ENCODE measurements around the gene PSRC1.
A peak's percentile ranks its signal among the peaks of the same experiment; 100 is the strongest.
"Not testable (repeated sequence)": the region's sequence is repeated elsewhere in the genome, so short reads cannot be mapped to it uniquely, and the experiment has no call there.

Gene PSRC1

DNA sequence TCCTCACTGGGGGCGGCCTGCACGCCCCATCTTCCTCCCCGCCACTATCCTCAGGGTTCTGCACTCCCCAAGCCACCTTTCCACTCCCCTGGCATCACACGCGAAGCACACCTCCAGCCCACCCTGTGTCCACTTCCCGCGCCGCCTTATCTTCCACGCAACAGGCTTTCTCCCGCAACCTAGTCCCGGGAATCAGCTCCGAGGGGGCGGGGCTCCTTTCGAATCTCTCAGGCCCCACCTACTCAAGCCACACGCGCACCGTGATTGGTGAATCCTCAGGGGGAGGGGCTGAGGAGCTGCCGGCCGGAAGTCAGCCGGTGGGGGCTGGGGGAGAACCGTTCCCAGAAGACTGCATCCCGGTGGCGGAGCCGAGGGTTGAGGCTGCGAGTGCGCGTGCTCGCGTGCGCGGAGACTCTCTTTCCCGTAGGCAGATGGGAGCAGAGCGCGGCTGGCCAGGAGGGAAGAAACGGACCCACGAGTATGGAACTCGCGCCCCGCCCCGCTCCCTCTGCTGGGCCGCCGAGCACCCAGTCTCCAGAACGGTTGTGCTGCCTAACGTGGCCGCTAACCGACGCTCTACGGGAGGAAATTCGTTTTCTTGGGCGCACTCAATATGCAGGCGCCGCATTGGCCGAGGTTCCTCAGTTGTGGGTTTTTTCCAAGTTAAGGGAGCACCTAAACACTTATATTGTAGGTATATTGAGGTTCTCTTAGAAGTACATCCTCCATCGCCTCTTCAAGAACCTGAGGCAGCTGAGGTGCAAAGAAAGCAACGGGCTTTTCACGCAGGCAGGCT lies at the start of gene PSRC1:
Gene PSRC1, minus strand, starts transcription at position 194 of the 796 bp plus-strand sequence.
- peak; percentile 72 to 83 (median 75) for DNase-seq

DNA sequence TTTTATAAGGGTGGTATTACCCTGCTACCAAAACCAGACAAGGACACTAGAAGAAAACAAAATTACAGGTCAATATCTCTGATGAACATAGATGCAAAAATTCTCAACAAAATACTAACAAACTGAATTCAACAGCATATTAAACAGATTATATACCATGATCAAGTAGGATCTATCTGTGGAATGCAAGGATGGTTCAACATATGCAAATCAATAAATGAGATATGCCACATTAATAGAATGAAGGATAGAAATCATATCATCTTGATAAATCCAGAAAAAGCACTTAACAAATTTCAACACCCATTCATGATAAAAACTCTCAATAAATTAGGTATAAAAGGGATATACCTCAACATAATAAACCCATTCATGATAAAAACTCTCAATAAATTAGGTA lies 48.2 kb upstream of the PSRC1 start:
- no peak for DNase-seq

DNA sequence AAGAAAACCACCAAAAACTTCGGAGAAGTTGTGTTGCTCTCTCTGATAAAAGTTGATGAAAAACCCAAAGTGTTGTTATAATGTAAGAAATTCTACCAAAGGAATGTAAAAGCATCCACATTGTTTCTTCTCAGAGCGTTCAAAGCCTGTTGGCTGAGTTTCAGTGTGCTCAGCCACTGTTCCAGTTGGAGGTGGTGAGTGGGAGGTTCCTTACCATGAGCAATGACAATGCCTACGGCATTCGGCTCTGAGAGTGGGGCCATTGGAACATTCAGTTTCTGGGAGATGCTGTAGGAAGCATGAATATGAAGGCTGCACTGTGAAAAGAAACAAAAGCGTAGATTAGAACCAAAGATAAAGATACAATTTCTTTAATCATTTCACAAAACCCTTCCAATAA lies 44.3 kb upstream of the PSRC1 start:
- DNase-seq, result no peak

DNA sequence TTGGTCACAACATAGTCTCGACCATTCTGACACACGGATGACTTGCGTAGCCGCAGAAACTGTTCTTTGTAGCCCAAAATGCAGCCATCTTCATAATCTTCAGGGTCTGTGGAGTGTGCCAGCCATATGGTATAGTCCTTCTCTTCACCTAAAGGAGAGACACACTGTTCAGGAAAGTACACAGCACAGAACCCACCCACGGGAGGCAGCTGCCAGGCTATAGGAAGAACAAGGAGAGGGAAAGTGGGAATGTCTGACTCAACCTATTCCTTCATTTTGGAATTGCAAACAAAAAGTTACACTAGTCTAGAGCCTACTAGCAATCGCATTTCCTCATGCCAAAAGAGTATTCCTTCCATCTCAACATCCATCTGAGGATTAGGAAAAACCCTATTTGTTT lies 40.0 kb upstream of the PSRC1 start:
- no peak for DNase-seq

DNA sequence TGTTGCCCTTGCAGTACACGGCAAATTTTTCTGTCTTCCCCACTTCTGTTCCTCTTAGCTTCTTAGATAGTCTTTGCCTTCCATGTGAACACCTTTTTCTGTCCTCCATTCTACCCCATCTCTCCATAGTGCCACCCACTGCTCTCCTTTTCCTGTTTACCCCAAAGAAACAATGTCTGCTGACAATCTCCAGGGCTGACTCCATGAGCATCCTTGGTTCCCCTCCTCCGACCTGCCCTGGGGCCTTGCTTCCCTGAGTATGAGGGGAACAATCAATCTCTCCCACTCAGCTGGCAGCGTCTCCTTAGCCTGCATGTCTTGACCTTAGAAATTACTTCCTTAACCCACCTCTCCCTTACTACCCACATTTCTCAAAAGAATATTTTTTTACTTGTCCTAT lies 36.2 kb upstream of the PSRC1 start:
- no peak for DNase-seq

DNA sequence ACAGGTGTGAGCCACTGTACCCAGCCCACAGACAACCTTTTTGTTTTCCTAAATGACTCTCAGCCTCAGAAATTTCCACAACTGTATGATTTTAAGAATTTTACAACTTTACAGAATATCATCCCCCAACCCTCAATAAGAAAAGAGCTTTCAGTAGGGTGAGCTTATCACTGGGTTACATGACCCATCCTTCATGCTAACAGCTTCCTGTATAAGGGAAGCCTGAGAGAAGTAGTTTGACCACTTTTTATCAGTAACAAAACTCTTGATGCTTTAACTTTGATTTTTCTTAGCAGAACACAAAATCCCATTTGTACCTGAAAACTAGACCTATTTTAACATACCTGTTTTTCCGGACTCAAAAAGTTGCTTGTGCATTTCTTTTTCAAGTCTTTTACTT lies 33.6 kb upstream of the PSRC1 start:
- DNase-seq, result no peak

DNA sequence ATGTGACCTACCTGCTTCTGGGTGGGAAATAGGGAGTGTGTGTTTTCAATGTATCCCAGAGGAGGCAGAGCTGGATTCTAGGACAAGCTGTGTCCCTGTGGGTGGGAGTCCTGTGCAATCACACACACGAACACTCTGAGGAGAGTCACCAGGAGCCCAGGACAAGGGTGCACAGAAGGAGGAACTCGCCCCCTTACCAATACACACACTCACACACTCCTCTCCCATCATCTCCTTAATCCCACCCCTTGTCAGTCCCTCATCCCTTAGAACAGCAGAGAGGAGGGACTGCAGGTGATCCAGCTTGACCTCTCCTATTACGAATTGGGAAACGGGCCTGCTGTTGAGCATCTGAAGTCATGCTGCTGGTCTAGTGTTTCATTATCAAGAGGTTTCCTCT lies 32.3 kb upstream of the PSRC1 start:
- DNase-seq, result no peak

DNA sequence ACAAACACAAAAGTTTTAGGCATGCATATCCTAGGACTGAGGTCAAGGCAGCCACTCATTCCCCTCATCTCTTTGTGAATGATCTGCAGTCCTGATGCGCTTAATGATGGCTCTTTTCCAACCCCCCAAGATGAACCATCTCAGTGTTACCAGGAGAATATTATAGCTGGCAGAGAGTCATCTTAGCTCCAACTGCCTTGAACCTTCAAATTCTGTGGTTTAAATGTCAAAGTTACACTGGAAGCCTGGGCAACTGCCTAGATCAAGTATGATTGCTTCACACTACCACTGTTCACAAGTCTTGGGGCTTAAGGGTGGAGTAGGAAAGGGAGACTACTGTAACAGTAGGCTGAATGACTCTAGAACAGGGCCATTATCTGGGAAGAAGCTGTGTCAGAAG lies 31.9 kb upstream of the PSRC1 start:
- DNase-seq, result no peak

DNA sequence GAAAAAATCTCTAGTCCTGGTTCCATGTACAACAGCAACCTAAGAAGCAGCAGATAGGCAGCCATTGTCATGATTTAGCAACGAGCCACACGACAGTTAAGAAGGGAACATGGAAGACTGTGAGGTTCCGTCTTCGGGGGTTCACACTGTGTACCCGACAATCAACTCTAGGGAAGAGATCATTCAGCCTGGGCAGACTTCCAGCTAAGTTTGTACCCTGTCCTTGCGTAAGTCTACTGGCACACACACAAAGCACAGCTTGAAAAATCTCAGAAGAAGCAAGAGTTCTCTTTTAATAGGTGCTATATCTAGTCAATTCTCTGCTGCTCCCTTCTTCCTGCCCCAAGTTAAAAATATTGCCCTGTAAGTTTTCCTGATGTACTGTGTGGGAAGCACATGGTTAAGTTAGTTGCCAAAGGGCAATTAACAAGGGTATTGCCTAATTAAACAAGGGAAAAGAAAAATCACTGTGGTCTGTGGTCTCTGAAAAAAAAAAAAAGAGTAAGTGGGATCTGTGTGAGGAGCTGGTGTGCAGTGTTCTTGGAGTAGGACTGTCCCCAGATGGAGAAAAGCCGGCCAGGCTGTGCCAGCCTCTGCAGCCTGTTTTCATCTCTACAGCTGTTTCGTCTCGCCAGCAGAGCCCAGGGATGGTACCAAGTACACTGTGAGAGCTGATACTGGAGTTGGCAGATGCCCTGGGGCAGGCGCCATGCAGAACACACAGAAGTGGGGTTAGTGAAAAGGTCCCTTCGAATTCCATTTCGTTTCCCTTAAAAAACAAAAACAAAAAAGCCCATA lies 30.2 kb upstream of the PSRC1 start:
- DNase-seq, result no peak

DNA sequence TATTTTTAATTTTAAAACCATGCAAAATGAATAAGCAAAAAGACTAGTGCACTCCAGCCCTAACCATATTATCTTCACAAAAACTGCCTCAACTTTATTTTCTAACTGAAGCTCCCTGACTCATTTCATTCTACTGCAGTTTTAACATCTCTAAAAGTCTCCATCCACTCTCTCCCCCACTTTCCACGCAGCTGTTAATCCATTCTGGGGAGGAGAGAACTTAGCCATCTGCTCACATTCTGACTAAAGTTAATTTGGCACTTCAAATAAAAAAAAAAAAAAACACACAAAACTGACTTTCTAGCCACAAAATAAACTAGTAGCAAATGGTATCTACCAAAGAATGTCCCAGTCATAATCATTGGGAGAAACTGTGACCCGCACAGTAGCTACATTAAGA lies 29.3 kb upstream of the PSRC1 start:
- no peak for DNase-seq

DNA sequence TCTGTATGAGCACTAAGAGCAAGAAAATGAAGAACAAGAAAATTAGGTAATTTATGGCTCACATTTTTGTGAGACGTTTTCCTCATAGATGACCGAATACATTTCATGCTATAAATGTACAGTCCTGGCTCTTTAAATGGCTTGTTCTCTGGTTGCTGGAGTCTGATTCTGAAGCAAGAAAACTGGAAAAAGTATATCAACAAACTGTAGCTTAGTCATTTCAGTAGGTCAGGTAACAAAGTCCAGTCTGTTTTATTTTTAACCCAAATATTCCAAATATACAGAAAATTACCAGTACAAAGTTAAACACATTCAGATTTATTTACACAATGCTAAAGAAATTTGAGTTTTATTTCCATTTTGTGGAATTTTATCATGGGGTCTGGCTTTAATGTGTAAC lies 26.4 kb upstream of the PSRC1 start:
- DNase-seq, result no peak

DNA sequence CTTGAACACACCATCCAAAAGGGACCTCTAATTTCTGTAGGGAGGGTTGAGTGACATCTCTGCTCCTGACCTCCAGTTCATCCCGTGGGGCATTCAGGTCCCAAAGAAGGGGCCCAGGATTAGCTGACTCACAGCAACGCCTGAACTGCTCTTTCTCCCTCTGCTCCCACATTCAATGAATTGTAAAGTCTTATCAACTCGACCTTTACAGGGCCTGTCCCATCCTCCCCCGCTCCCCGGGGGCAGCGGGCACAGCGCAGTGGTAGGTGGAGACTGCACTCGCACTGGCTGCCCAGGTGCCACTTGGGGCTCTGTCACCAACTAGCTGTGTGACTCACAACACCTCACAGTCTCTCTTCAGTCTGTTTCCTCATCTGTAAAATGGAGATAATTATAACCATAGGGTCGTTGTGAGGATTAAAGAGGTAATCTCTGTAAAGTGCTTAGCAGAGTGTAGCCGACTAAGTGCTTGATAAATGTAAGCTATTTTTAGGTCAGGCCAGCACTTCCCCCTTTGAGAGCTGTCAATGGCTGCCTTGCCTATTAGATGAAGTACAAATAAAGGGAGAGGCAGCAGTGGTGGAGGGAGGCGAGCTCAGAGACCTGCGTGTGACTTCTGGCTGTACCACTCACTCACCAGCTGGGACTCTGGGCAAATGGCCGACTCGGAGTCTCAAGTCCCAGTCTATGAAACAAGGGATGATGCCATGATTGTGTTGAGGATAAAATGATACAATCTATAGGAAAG lies 24.5 kb upstream of the PSRC1 start:
- no peak for DNase-seq

DNA sequence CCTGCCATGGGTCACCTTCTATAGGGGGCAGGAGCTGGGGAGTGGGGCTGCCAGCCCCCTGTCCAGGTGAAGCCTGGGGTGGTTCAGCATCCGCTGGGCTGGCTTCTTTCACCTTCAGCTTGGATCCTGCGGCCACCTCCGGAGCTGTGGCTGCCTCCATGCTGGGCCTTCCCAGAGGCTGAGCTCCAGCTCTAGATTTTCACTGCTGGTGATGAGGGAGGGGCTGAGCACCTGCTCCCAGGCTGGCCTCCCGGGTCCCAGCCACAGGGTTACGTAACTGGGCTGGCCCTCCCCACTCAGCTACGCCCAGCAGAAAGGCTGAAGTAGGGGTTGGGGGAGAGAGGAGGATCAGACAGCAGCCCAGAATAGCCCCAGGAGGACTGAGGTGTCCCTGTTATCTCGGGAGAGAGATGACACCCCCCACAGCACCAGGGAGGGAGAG lies 23.9 kb upstream of the PSRC1 start, which contains the start of gene MYBPHL:
Gene MYBPHL, minus strand, starts transcription at position 180 of the 442 bp plus-strand sequence. Its CDS starts 20 bp downstream, at position 160.
- no peak for DNase-seq

DNA sequence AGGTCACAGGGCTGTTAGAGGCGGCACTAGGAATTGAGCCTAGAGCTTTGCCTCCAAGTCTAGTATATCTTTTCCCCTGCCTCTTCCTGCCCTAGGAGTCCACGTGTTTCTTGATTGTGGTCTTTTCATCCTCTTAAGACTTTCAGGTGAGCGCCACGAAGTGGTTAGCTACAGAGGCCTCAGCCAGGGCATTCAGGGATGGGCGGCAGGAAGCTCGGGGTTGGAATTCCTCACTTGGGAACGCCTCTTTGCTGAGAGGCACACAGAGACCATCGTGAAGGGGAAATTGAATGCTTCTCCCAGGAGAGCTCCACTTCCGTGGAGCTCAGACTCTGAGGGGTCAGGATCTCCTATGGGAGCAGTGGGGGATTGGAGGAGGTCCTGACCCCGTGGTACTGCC lies 23.0 kb upstream of the PSRC1 start:
- not testable (repeated sequence) for DNase-seq

DNA sequence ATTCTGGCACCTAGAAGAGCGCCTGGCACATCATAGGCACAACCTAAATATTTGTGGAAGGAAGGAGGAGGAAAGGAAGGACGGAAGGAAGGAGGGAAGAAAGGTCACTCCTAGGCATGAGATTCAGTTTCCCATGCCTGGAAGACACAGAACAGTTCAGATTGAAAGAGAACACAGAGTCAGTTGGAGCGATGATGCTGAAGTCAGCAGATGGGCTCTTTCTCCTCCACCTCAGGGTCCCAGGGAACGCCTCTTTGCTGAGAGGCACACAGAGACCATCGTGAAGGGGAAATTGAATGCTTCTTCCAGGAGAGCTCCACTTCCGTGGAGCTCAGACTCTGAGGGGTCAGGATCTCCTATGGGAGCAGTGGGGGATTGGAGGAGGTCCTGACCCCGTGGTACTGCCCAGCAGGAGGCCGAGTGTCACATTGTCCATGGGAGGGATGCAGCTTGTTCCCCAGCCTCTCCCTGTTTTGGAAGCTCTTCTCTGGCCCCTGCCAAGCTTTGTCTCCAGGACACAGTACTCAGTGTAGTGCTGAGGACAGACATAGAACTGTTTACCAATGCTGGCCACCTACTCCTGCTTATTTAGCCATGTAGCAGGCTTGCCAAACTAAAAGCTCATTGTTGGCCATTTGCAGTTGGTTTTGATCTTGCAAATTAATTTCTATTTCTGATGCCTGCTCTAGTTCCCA lies 21.4 kb upstream of the PSRC1 start:
- no peak for DNase-seq

DNA sequence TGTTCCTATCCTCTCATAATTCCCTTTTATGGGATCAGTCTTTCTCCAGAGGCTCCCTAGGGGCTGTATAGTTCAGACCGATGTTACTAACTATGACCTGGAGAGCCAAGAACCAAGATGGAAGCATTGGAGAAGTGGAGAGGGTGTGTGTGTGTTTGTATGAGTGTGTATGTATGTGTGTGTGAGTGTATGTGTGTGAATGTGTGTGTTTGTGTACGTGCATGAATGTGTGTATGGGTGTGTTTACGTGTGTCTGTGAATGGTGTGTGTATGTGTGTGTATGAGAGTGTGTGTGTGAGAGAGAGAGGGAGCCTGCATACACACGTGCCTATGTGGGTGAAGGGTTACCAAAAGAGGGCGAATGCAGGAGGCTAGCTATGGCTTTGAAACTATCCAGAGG lies 18.9 kb upstream of the PSRC1 start:
- no peak for DNase-seq

DNA sequence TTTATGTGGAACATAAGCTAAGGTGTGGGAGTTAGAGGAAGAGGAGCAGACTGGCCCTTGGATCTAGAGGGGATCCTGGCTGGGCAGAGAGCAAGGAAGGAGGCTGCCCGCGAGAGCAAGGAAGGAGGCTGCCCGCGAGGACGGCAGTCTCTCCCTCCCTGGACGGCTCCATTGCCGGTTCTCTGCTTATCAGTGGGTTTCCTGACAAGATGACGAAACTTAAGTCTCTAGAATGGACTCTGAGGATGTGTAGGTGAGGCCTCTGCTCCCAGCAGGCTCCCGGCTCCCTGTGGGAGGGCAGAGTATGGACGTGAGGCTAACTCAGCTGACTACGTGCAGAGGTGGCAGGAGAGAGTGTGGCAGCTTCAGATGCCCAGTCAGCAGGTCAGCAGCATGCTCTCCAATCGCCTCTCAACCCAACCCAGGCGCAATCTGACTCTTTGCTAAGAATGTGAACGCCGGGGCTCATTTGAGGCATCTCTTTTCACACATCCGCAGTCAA lies 17.8 kb upstream of the PSRC1 start:
- DNase-seq, result no peak

DNA sequence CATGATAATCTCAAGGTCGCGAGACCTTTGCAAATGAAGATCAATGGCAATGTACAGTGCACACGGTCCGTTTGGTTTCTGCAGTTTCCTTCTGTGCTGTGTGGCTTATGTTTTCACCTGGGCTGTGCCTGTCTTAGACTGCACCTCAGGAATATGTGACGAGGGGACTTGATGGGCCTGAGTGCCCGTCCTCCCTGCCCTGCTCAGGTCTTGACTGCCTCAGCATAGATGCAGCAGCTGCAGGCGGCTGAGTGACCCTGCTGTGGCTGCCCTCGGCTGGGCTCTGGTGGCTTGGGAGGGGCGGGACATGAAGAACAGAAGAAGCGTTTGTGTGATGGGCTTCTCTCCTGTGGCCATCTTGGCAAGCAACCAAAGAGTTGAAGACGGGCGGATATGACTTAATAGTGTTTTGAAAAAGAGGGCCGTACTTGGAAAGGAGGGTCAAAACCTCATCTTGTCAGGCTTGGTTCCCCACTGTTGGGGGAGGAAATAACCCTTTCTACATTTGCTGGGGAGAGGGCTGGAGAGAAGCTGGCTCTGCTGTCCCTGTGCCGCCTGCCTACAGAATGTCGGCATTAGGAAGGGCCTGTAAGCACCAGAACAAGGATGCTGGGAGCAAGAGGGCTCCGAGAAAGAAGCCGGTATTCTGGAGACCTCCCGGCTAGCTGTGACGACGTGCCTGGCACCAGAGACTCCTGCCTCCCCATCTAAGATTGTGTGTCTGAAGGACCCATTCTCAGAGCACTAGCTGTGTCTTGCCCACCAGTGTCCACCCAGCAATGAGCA lies 16.8 kb upstream of the PSRC1 start:
- no peak for DNase-seq

DNA sequence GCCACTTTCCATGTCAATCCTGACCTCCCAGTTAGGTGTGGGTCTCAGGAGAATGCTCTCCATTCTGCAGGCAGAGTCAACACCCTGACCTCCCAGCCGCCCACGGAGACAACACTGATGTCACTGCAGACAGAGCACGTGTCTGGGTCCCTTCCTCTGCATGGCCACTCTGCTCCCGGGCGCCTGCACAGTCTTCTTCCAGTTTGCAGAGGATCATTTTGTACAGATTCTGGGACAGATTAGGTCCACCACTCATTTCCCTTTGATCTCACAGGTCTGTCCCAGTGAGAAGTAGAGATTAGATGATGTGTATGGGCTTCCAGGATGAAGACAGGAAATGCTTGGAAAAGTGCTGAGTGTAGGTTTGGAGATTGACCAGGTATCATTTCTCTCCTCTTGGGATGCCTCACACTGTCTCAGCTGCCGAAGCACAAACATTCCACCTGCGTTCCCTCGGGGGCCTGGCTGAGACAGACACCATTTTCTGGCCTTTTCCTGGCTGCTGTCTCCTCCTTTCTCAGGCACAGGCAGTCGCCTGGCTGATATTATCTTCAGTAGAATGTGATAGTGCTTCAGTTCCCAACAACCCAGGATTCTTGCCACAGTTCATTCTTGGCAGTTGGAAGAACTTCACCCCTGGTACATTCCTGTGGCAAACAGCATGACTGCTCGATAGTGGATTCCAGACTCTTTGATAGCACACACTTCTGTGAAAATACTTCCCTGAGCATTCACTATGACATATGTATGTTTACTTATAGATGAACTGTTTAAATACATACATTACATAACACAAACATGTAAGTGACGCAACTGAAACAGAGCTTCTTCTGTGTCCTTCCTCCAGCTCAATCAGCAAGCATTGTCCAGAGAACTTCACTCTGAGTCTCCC lies 16.0 kb upstream of the PSRC1 start:
- DNase-seq, result no peak

DNA sequence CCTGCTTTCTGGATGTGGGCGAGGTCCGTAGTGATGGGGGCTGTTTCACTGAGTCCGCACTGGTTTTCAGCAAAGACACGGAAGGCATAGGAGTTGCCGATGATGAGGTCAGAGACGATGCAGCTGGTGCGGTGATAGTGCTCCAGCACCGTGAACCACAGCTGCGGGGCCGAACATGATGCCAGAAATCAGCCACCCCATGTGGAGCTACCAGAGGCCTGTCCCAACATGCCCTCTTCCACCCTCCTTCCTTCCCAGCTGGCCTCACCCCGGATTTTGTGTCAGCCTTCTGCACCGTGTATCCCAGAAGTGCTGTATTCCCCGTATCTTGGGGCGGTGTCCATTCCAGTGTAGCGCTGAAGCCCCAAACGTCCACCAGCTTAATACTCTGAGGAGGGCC lies 13.8 kb upstream of the PSRC1 start:
- no peak for DNase-seq

All from activated CD4-positive, CD25-positive, alpha-beta regulatory T cell (primary cell).